Central memory CD4-positive, alpha-beta T cell (primary cell): ENCODE data around the gene CRISPLD2.
"Not testable (repeated sequence)": the region's sequence is repeated elsewhere in the genome, so short reads cannot be mapped to it uniquely, and the experiment has no call there.

Experiments
- DNase-seq: peaks from one replicate; pipeline ENCODE4 v3.0.0; 2022

Gene CRISPLD2

DNA sequence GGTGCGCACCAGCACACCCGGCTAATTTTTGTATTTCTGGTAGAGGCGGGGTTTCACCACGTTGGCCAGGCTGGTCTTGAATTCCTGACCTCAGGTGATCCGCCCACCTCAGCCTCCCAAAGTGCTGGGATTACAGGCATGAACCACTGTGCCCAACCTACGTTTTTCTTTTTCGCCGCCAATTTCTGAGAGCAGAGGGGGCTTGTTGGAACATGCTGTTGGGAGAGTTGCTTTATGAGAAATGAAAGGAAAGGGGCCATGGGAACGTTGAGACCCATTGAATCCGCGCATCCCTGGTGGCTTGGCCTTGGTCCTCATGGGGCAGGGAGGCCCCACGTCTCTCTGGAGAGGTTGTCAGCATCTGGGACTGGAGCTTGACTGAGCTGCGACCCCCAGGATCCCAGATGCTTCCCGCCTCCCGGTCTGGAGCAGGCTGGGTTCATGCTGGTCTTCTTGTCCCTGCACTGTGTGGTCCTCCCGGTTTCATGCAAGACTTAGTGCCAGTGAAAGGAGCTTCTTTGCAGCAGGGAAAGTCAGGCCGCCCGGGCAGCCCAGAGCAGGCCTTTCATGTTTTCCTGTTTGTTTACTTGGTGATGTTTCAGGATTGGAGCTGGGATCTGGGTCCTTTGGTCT lies 22.8 kb downstream of the CRISPLD2 start:
- no peak for DNase-seq

DNA sequence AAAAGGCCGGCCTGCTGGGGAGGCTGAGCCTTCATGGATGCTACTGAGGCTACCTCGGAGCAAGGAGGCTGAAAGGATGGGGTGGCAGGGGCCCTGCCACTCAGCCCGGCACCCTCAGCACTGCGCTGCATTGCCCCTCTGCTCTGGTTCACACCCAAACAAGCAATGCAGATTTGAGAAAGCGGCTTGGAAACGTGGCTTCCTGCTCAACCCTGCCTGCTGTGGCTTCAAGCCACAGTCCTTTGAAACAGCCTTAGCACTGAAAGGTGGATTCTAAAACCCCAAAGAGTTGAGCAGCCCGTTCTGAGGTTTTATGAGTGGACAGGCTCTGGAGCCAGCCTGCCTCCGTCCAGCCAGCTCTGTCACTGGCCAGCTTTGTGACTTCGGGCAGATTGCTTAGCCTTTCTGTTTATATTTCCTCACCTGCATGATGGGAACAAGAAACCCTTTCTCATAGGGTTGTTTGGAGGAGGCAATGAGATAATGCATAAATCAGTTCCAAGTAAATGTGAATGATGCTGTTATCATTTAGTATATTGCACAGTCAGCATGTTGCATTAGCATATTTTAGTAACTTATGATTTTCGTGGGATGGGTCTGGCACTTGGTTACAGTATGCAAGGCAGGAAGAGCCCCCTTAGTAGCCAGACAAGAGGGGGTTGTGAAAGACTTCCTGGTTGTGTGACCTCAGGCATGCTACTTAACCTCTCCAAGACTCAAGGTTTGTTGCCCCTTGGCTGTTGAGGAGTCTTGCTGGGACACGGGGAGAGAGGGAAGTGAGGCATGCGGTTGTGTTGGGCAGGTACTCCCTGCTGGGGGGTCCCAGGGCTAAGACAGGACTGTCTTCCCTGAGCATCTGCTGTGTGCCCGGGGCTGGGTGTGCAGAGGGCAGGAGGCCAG lies 23.6 kb downstream of the CRISPLD2 start:
- no peak for DNase-seq

DNA sequence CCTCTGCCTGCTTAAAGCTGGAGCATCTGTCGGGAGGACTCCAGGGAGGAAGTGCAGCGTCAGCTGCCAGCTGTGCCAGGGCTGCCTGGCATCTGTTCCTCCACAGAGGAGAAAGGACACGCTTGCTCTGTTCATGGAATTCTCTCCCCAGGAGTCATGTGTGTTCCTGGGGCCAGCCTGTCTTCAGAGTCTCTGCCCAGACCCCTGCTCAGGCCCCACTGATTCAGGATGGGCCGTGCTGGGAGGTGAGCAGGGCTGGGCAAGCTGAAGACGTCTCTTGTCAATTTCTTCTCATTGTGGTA lies 24.2 kb downstream of the CRISPLD2 start:
- DNase-seq = no peak

DNA sequence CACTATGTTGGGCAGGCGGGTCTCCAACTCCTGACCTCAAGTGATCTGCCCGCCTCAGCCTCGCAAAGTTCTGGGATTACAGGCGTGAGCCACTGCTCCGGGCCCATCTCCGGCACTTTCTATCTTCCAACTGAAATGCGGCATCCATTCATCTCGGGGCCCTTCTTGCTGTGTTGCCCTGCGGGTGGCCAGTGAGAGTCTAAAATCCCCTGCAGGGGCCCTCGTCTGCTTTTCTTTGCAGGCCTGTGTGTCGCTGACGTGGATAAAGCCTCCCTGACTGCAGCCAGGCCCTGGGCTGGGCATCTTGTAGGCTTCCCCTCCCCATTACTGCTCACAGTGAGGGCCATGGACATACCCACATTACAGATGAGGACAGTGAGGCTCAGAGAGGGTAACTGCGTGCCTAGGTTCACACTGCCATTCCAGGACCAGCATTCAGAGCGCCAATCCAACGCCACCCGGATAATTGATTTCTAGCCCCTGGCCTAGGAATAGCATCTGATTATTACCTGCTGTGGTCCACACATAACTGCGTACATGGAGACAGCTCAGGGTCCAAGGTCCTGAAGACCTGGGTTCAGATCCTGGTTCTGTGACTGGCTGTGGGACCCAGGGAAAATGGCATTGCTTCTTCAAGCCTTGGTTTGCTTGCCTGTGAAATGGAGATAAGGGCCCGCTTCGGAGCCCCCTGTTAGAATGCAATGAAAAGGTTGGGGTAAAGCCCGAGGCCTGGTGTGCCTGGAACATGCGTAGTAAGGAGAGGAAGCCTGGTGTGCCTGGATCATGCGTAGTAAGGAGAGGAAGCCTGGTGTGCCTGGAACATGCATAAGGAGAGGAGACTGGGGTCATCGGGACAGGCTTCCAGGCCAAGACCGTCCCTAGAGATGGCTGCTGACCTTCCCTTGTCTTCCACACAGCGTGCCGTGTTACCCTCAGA lies 25.0 kb downstream of the CRISPLD2 start:
- no peak for DNase-seq

DNA sequence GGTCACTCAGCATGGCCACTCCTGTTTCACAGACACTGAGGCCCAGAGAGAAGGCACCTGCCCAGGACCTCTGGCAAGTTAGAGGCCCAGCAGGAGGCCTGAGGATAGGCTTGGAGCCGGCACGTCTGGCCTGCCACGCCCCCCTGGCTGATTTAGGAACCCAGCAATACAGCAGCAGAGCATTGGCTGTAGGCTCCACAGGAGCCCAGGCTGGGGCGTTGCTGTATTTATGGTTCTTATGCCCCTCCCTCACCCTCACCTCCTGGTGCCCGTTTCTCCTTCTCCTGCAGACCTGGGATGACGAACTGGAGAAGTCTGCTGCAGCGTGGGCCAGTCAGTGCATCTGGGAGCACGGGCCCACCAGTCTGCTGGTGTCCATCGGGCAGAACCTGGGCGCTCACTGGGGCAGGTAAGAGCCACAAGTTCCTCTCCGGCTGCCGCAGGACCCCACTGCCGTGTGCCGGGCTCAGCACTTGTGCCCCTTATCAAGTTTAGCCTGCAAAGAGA lies 25.8 kb downstream of the CRISPLD2 start:
- DNase-seq = no peak

DNA sequence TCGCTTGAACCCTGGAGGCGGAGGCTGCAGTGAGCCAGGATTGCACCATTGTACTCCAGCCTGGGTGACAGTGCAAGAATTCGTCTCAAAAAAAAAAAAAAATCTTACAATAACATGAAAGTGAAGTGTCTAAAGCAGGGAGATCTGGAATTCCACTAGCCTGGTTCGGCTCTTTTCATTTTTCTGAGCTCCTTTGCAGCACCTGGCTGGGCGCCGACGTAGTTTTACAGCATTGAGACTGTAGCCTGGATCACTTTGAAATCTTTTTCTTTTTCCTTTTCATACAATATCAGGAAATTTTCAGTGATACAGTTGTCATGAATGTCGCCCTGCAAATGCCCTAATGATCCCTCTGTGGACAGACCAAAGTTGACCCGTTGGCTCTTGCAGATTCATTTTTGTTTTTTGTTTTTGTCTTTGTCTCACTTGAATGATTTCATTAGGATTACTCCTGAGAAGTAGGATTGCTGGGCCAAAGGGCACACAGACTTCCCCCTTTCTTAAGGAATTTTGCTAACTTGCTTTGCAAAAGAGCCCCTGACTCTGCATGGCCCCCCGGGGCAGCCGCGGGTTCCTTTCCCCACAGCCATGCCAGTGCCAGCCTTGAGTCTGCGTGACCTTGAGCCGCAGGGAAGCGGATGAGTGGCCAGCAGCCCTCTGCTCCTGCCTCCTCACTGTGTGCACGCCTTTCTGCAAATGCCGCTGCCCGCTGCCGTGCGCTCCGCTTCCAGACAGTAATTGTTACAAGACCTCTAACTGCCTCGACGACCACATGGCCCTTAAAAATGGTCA lies 28.0 kb downstream of the CRISPLD2 start:
- no peak for DNase-seq

DNA sequence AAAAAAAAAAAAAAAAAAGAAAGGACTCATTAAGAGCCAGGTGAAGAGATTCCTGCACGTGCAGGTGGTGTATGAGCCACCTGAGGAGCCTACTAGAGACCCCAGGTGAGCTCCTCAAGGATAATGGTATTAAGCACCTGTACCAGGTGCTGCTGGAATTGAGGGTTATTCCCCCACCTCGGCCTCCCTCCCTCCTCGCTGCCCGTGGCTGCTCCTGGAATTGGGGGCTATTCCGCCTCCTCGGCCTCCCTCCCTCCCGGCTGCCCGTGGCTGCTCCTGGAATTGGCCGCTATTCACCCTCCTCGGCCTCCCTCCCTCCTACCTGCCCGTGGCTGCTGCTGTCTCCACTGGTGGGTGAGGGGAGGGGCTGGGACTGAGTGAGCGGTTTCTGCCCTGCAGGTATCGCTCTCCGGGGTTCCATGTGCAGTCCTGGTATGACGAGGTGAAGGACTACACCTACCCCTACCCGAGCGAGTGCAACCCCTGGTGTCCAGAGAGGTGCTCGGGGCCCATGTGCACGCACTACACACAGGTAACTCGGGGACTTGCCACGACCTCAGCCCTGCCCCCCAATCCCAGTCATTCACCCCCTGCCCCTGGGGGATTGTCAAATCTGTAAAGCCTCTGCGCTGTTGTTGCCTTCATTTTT lies 29.3 kb downstream of the CRISPLD2 start:
- no peak for DNase-seq

DNA sequence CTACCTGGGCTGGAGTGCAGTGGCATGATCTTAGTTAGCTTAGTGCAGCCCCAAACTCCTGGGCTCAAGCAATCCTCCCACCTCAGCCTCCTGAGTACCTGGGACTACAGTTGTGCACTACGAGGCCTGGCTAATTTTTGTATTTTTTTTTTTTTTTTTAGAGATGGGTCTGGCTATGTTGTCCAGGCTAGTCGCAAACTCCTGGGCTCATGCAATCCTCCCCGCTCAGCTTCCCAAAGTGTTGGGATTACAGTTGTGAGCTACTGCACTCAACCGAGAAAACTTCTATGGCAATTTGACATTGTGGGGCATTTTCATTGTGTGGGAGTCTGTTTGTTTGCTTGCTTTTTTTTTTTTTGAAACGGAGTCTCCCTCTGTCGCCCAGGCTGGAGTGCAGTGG lies 30.0 kb downstream of the CRISPLD2 start:
- DNase-seq = no peak

DNA sequence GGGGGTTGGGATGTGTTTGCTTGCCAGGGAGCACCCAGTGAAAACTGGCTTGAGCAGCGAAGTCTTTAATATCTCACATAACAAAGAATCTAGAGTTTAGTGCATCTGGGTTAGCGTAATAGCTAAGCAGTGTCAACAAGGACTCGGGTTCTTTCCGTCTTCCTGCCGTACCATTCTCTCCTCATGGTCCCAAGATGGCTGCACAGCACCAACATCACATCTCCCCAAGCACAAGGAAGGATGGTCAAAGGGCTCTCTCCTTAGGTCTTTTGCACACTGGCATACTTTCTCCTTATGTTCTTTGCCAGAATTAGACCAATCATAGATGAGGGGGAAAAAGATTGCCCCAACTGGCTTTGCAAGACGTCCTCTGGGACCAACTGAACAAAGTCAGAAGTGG lies 30.9 kb downstream of the CRISPLD2 start:
- no peak for DNase-seq

DNA sequence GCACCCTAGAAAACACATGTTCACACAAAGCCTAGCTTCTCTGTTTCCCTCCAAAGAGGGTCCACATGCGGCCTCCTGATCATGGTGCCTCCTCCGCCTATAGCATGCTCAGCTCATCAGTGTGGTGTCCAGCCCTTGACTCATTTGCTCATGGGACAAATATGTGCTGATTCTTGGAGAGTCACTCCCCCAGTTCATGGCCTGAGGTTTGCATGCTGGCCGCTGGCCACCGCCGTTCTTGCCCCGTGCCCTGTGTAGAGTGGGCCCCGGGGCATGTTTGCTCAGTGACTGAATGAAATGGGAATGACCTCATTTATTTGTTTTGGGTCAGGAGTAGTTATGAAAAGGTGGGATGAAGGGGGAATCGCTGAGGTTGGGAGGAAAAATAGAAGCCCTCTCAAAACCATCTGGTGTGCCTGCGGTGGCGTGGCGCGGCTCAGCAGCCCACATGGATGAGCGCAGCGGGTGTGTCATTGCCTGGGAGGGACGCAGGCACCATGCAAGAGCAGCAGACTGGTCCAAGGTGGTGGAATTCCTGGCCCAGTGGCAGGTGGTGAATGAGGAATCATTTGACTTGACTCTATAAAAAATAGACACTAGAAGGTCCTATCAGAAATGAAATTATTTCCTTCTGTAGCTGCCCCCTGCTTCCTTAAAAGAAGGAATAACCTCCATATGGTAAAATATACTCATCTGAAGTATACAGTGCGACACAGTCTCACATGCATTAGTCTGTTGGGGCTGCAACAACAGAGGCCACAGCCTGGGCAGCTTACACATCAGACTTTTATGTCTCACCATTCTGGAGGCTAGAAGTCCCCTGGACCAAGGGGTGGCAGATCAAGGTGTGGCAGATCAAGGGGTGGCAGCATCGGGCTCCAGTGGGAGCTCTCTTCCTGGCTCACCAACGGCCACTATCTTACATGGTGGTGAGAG lies 31.7 kb downstream of the CRISPLD2 start:
- no peak for DNase-seq

DNA sequence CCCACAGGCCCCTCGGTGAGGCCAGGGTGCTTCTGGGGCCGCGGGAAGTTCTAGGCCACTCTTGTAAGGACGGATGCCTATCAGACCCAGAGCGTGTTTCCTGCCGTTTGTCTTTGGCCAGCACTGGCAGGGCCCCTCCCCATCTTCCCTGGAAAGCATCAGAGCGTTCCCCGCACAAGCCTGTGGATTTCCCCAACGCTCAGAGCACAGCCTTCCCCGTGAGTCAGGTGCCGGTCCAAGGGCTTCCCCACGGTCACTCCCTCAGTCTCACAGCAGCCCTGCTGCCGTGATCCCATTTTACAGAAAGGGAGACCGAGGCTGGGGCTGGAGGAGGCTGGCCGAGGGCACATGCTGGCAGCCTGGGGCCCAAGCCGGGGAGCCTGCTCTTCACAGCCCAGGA lies 33.7 kb downstream of the CRISPLD2 start:
- no peak for DNase-seq

DNA sequence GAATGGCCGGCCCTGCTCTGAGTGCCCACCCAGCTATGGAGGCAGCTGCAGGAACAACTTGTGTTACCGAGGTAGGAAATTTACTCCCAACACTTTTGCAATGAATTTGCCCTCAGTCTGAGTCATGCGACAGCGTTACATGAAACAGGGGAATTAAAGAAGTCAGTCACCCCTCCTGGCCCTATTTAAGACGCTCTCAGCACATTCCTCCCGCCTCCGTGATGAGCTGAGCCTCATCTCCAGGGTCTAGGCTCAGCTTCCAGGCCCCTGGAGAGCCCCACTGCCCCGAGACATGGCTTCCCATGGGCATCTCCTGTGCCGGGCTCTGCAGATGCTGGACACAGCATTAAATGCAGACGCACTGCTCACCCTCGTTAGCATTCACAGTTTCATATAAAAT lies 35.0 kb downstream of the CRISPLD2 start:
- DNase-seq = no peak

DNA sequence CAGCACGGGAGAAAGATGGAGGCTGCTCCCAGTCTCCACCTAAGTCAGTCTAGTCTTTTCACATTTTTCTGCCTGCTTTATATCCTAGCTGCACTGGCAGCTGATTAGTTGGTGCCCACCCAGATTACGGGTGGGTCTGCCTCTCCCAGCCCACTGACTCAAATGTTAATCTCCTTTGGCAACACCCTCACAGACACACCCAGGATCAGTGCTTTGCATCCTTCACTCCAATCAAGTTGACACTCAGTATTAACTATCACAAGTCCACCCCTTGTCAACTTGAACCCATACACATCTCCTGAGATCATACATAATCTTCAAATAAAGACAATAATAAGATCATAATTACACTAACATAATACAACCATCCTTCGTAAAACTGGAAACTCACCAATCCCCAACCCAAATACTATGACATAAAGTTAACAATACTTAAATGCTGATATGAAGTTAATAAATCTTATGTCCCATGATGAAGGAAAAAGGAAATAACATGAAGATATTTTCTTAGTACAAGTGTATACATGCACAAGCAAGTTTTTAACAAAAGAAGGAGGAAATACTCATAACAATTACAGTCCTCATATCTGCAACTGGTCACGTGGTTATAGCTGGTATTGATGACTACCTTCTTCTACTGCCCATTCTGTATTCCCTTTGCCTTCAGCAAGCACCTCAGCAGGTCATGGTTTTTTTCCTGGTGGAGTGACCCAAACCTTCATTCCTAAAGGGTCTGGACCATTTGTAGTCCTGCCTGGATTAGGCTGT lies 35.8 kb downstream of the CRISPLD2 start:
- DNase-seq = not testable (repeated sequence)

DNA sequence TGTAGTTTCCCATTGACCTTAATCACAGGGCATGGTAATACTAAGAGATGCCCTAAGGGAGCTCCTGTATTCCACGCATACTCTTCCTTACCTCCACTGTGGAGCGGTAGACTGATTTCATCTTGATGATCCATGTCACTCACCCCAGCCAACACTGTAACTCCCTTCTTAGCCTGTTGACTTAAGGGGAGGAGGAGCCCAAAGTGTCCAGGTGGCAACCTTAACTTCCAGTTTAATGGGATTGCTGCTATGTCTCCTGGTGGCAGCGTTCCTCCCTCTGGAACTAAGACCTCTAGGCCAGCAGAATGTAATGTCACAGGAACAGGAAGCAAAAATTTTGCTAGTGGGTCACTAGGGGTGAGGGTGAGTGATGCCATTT lies 36.4 kb downstream of the CRISPLD2 start:
- not testable (repeated sequence) for DNase-seq

DNA sequence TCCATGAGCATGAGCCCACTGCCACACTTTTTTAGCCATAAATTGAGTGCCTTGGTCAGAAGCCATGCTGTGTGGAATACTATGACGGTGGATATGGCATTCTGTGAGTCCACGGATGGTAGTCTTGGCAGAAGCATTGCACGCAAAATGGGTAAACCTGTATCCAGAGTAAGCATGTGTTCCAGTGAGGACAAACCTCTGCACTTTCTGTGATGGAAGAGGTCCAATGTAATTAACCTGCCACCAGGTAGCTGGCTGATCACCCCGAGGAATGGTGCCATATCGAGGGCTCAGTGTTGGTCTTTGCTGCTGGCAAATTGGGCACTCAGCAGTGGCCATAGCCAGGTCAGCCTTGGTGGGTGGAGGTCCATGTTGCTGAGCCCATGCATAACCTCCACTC lies 37.0 kb downstream of the CRISPLD2 start:
- DNase-seq = not testable (repeated sequence)

DNA sequence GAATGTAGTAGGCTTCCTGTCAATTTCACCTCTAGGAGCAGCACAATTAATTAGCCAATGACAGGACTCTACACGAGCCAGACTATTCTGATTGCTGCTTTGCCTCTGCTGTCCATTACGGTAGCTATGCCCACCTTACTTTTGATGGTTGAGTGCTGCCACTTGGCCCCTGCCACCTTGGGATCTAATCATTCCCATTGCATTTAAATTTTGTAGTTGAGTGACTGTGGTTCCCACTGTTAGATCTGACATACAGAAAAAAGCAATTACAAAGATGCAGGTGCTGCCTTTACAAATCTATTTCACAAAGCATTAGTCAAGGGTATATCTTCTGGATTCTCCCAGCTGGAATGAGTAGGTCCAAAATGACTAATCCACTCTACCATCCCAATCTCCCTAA lies 39.9 kb downstream of the CRISPLD2 start:
- DNase-seq = no peak

DNA sequence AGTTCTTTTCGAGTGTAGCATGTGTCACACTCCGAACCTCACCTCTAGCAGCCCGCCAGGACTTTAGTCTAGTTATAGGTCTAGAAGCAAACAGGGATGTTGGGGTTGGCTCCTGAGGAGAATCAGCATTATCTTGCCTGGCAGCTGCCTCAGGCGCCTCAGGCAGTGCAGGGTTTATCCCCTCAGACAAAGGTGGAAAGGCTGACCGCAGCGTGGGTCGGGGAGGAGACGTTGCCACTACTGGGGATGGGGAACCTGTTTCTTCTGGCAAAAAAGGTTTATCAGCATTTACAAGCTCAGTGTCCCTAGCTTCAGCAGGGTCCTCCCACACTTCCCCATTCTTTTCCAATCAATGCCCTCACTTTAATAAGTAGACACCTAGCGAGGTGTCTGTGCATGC lies 40.6 kb downstream of the CRISPLD2 start:
- no peak for DNase-seq

DNA sequence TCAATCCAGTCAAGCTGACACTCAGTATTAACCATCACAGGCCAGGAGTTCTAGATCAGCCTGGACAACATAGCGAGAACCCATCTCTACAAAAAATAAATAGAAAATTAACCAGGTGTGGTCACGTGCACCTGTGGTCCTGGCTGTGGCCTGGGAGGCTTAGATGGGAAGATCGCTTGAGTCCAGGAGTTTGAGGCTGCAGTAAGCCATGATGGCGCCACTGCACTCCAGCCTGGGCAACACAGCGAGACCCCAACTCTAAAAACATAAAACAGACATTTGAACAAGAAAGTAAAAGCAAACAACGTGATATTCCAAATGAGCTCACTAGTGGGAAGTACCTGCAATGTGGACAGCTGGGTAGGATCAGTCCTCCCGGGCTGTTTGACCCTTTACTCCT lies 41.9 kb downstream of the CRISPLD2 start:
- no peak for DNase-seq

DNA sequence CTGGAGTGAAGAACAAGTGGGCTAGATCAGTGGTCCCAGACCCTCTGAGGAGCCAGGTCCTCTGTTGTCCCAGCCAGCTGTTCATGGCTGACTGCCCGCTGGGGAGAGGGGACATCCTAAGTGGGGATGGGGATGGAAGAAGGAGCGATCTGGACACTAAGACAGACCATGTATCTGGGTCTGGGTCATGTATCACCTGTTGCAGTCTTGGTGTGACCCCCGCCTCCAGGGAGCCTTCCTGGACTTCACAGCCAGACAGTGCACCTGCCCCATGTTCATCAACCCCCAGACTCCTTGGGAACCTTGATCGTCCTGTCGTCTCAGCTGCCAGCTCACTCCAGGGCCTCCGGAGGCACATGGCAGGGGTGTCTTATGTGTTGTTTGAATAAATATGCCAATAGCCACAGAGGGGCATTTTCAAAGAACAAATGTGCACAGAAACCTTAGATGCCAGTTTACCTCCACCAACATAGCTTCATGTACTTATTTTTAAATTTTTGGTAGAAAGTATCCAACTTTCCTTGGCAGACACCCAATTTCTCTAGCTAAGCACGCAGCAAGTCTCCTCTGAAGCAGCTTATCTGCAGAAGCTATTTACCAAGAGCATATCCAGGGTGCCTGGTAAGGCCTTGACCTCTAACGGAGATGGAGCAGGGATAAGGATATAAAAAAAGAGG lies 43.2 kb downstream of the CRISPLD2 start:
- no peak for DNase-seq

DNA sequence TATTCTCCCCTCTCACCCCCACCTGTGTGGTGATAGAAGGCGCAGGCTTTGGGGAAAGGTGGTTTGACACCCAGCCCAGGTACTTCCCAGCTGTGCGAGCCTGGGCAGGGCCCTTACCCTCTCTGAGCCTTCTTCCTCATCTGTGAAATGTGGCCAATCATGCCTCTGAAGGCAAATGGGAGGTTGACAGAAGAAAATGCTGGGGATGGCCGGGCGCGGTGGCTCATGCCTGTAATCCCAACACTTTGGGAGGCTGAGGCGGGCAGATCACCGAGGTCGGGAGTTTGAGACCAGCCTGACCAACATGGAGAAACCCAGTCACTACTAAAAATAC lies 43.7 kb downstream of the CRISPLD2 start:
- no peak for DNase-seq
